GM12874 (cell line): ENCODE measurements around the gene FUBP3.

Experiments
- TF ChIP-seq, protein P1 (sequence below): IDR thresholded peaks from 2 replicates; pipeline ENCODE4 v1.5.1; 2011; ENCODE audit warnings: low read depth, mild to moderate bottlenecking, control low read depth, low read length, moderate library complexity; ENCODE audit not compliant: insufficient read depth

Gene FUBP3

DNA sequence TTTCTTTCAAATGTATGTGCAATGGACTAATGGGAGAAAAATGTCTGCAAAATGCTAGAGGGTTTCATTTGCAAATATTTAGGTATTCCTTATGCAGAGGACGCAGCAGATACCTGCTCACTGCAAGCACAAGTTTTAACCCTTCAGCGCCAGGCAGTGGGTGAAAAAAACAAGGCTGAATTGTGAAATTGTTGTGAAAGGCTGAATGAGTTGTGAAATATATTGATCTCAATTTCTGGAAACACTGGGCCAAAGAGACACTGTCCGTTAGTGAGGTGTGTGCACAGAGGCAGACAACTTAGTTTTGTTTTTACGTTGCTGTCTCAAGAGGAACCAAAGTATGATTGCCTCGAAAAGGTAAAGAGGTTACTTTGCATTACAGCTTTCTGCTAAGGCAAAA, 18.8 kb downstream of the FUBP3 start:
- TF ChIP-seq, protein P1, sequence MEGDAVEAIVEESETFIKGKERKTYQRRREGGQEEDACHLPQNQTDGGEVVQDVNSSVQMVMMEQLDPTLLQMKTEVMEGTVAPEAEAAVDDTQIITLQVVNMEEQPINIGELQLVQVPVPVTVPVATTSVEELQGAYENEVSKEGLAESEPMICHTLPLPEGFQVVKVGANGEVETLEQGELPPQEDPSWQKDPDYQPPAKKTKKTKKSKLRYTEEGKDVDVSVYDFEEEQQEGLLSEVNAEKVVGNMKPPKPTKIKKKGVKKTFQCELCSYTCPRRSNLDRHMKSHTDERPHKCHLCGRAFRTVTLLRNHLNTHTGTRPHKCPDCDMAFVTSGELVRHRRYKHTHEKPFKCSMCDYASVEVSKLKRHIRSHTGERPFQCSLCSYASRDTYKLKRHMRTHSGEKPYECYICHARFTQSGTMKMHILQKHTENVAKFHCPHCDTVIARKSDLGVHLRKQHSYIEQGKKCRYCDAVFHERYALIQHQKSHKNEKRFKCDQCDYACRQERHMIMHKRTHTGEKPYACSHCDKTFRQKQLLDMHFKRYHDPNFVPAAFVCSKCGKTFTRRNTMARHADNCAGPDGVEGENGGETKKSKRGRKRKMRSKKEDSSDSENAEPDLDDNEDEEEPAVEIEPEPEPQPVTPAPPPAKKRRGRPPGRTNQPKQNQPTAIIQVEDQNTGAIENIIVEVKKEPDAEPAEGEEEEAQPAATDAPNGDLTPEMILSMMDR = no peak

DNA sequence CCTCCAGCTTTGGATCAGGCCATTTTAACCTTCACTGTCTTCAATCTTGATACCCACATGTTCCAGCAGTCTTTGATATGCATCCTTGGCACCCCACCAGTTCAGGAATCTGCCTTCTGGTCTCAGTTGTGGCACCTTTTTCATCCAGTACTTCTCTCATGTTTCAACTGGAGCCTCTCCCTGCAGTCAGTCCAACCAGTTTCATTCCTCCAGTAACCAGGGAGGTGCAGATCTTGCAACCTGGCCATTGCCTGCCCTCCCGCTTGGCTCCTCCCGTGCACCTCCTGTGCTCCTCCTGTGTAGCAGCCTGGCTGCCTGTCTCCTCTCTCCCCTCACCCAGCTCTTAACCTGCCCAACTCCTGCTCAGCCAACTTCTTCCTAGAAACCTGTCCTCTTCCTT, 20.2 kb downstream of the FUBP3 start:
- TF ChIP-seq, protein P1 = no peak

DNA sequence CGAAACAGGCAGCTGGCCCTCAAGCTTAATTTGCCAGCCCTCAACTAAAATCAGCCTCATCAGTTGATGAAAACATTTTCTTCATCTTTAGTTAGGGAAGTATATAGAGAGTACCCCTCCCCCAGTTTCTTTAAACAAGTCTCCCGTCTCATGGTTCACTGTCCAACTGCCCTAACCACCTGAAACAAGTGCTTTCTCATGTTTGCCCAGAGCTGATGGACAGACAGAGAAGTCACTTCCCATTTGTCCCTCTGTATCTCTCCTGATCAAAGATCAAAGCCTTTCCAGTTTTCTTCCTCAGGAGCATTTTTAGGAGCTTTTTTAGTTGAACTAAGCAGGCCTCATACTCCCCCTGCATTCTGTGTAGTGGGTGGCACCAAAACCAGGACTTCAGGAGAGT, 21.7 kb downstream of the FUBP3 start:
- TF ChIP-seq, protein P1 = no peak

DNA sequence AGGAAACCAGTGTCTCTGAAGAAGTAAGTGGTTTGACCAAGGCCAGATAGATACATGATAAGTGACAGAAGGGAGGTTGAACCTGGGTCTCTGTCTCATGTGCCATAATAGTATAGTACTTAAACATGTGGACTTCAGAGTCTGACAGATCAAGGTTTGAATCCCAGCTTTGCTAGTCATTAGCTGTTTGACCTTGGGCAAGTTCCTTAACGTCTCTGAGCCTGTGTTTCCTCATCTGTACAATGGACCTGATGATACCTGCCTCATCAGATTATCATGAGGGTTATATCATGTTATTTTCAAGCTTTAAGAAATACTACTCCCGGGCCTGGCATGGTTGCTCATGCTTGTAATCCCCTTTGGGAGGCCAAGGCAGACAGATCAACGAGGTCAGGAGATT, 24.9 kb downstream of the FUBP3 start:
- TF ChIP-seq, protein P1 = no peak

DNA sequence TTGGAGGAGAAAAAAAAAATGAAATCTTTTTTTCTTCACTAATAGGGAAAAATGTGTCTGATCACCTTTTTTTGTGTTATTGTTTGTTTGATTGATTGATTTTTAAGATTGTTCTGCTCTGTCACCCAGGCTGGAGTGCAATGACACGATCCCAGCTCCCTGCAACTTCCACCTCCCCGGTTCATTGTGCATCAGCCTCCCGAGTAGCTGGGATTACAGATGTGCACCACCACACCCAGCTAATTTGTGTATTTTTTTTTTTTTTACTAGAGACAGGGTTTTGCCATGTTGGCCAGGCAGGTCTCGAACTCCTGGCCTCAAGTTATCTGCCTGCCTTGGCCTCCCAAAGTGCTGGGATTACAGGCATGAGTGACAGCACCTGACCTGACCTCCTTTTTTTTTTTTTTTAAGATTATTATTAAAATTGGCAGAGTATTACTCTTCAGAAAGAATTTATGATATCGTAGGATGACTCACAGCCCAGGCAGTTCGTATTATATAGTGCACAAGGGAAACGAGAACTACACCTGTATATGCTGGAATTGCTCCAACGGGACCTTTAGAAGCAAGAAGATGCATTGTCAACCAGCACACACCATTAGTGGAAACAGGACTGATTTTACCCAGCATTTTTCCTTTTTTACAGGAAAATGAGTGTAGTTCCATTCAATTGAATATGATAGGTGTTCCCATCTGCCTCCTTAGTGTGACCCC, 27.7 kb downstream of the FUBP3 start:
- TF ChIP-seq, protein P1 = no peak

DNA sequence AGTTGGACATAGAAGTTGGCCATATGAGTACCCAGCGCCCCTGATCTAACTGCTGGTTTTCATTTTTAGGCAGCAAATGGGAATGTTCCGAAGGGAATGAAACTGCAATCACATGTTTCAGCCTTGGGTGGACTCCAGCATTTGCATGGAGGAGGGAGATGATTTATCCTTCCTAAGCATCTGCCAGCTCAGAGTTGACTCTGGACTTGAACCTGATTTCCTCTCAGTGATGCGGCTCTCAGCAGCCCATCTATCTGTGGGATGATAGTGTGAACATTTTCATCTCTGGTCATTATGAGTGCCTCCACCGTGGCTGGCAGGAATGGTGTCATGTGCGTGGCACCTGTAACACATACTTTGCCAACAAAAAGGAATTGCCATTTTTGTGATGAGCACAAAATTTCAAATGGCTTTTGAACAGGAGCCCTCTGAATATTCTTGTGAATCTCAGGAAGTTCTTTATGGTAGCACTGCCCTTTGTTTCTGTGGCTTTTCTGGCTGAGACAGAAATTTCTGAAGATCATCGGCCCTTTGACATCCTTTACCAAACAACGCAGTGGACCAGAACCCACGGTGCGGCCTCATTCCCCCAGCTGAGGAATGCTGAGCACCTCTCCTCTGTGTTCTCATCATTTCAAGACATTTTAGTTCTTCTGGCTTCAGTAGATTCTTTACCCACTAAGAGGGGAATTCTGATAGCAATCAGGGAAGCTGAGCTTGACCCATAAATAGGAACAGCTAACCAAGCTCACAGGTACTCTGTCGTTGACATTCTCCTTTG, 28.5 kb downstream of the FUBP3 start:
- TF ChIP-seq, protein P1 = no peak

DNA sequence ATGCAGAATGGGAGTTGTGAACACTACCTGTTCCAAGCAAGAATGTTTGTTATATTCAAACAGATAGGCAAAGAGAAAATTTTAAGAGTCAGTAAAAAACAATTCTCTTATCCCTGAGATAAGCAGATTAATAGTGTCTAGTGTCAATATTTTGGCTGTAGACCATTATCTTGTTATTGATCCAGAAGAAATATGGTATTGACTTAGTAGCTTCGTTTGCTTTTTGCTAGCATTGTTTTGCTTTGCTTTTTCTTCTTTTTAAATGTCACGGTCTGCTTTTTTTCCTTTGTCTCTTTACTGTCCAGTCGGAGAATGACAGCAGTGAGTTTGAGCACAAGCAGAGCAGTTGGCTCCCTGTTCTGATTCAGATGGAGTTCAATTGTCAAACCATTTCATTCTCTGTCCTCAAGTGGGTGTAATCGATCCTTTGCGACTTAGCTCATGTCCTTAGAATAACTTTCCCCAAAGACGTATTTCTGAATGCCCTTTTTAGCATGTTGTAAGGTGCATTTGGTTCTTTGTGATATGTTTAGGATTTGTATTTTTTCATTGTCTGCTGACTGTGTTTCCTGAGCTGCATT, 29.3 kb downstream of the FUBP3 start:
- TF ChIP-seq, protein P1 = no peak
